Heart left ventricle (tissue), 13 donors: ENCODE results near the gene ASCC1.

Source experiments
- POLR2A ChIP-seq, 2 donors: fragments of 450-650 bp; IDR thresholded peaks; one replicate each; pipeline ENCODE4 v1.6.1; 2017; ENCODE audit warnings: antibody characterized with exemption in 2 of 2, mild to moderate bottlenecking in 2 of 2, moderate library complexity in 2 of 2
- TF ChIP-seq, protein P1 (sequence below), 12 donors: fragments of 200-600 bp; sonication (generic) in 4 of 12; IDR thresholded peaks; one replicate each; pipeline versions ENCODE4 v1.5.0 to v1.8.0; 2018 to 2022; ENCODE audit warnings: antibody characterized with exemption in 12 of 12, mild to moderate bottlenecking in 5 of 12
- donor health status: ischemic (EF 13 %, LVEDD 7.1; RV severe dilation, severe dysfunction).
- donor health status: DM: no; HTN: yes; CAD: no.
- donor health status: DM: no; HTN: no; CAD: no.
- donor health status: ischemic (EF 25% LVEDD 6.9; RV normal size, moderate dysfunction).
- donor health status: ischemic (EF 25% LVEDD 5.7; RV mildly dilated, moderate dysfunction).
- donor health status: ischemic (EF 35%, LVEDD 5.7; RV mildly dilated, moderate dysfunction).
- donor health status: nonischemic (EF 11% LVEDD 7.7; RV severe dilation, severe dysfunction).
- donor health status: DM: yes; HTN: yes; CAD: no.
- donor health status: PGD.
- donor health status: ischemic (EF 29% LVEDD 5.4; RV normal size, mild dysfunction).
- donor health status: nonischemic (EF 23%, LVEDD 6.1; RV moderate dilation, normal function).

DNA sequence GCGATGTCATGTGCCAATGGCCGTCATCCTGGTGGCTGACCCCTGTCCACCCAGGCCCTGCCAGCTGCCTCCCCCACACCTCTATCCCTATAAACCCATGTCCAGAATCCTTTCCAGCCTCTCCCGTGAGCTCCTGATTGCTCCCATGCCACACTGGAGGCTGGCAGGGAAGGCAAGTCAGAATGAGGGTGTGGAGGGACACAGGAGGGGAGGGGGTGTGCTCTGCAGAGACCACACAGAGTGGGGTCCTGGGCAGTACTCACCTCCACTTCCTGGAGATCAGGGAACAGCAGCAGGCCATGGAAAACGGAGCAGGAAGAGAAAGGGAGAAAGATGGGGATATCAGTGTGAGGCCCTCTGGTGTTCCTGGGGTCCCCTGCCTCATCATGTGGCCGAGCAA lies 143.4 kb downstream of the ASCC1 start:
- TF ChIP-seq, protein P1, sequence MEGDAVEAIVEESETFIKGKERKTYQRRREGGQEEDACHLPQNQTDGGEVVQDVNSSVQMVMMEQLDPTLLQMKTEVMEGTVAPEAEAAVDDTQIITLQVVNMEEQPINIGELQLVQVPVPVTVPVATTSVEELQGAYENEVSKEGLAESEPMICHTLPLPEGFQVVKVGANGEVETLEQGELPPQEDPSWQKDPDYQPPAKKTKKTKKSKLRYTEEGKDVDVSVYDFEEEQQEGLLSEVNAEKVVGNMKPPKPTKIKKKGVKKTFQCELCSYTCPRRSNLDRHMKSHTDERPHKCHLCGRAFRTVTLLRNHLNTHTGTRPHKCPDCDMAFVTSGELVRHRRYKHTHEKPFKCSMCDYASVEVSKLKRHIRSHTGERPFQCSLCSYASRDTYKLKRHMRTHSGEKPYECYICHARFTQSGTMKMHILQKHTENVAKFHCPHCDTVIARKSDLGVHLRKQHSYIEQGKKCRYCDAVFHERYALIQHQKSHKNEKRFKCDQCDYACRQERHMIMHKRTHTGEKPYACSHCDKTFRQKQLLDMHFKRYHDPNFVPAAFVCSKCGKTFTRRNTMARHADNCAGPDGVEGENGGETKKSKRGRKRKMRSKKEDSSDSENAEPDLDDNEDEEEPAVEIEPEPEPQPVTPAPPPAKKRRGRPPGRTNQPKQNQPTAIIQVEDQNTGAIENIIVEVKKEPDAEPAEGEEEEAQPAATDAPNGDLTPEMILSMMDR (IDR thresholded peaks at IDR 0.05): no peak
- no peak for TF ChIP-seq POLR2A (IDR thresholded peaks at IDR 0.05)
